Nephron (organoid): ENCODE results near the gene DNAJB13.
"Not testable (repeated sequence)": the region's sequence is repeated elsewhere in the genome, so short reads cannot be mapped to it uniquely, and the experiment has no call there.

Source experiments
- H3K27ac Mint-ChIP-seq, 3 experiments: 2 replicates each; pipeline ENCODE4 v1.8.0; 2020; ENCODE audit warnings: mixed read lengths in 3 of 3, mild to moderate bottlenecking in 2 of 3, moderate library complexity in 1 of 3
- H3K27me3 Mint-ChIP-seq: 2 replicates; pipeline ENCODE4 v1.8.0; 2021; ENCODE audit warnings: low read depth, mild to moderate bottlenecking, moderate library complexity, mixed read lengths
- H3K36me3 Mint-ChIP-seq: 2 replicates; pipeline ENCODE4 v1.8.0; 2020; ENCODE audit warnings: low read depth, mixed read lengths
- H3K4me1 Mint-ChIP-seq: 2 replicates; pipeline ENCODE4 v1.8.0; 2020; ENCODE audit warnings: mixed read lengths
- H3K4me3 Mint-ChIP-seq, 3 experiments: 2 replicates each; pipeline ENCODE4 v1.8.0; 2020; ENCODE audit warnings: mild to moderate bottlenecking in 3 of 3, mixed read lengths in 3 of 3, moderate library complexity in 2 of 3
- H3K9me3 Mint-ChIP-seq: 2 replicates; pipeline ENCODE4 v1.8.0; 2020; ENCODE audit warnings: mixed read lengths
- TF ChIP-seq, protein P1 (sequence below), 3 experiments: fragments of 200-600 bp; sonication (generic); IDR thresholded peaks; one replicate each; pipeline ENCODE4 v1.5.0; 2021; ENCODE audit warnings: antibody characterized with exemption in 3 of 3; ENCODE audit not compliant: unreplicated experiment in 3 of 3

Gene DNAJB13

GRCh38 chr11:73981051-73981805 lies 30.4 kb downstream of the DNAJB13 start:
- peaks cover 40% of the 10 kb centered on the region for H3K4me1 Mint-ChIP-seq

GRCh38 chr11:73982595-73982989 lies 31.8 kb downstream of the DNAJB13 start, which contains the start of gene UCP2:
UCP2 (minus strand) TSS chr11:73982843; CDS start chr11:73978378, 4,465 bp downstream.
- Mint-ChIP-seq H3K9me3 (no peaks in the 10 kb centered on the region), H3K36me3 (peaks cover 3% of the 10 kb centered on the region), H3K4me3 (peak within 1 kb of the TSS; percentile 91 to 97 (median 94)), H3K27me3 (peaks cover 7% of the 10 kb centered on the region), H3K27ac (peak within 1 kb of the TSS; percentile 70 to 95 (median 94)), H3K4me1 (peaks cover 40% of the 10 kb centered on the region)
- TF ChIP-seq, protein P1, sequence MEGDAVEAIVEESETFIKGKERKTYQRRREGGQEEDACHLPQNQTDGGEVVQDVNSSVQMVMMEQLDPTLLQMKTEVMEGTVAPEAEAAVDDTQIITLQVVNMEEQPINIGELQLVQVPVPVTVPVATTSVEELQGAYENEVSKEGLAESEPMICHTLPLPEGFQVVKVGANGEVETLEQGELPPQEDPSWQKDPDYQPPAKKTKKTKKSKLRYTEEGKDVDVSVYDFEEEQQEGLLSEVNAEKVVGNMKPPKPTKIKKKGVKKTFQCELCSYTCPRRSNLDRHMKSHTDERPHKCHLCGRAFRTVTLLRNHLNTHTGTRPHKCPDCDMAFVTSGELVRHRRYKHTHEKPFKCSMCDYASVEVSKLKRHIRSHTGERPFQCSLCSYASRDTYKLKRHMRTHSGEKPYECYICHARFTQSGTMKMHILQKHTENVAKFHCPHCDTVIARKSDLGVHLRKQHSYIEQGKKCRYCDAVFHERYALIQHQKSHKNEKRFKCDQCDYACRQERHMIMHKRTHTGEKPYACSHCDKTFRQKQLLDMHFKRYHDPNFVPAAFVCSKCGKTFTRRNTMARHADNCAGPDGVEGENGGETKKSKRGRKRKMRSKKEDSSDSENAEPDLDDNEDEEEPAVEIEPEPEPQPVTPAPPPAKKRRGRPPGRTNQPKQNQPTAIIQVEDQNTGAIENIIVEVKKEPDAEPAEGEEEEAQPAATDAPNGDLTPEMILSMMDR (IDR thresholded peaks at IDR 0.05; ENCODE audit: unreplicated experiment in 3 of 3), result no peak

More at GRCh38 chr11:73981051-73981805, 30.4 kb downstream of the DNAJB13 start:
- no peaks in the 10 kb centered on the region for H3K9me3 Mint-ChIP-seq
- TF ChIP-seq, protein P1 (IDR thresholded peaks at IDR 0.05; ENCODE audit: unreplicated experiment in 3 of 3), result no peak
- peaks cover 7% of the 10 kb centered on the region for H3K27me3 Mint-ChIP-seq
- H3K36me3 Mint-ChIP-seq, result peaks cover 13% of the 10 kb centered on the region
- peak overlapping the region; percentile 91 to 97 (median 93) for H3K4me3 Mint-ChIP-seq
- peak overlapping the region; percentile 69 to 95 (median 91) for H3K27ac Mint-ChIP-seq

GRCh38 chr11:73982990-73983740 lies 32.3 kb downstream of the DNAJB13 start:
- TF ChIP-seq, protein P1 (IDR thresholded peaks at IDR 0.05; ENCODE audit: unreplicated experiment in 3 of 3), result no peak
- H3K36me3 Mint-ChIP-seq, result peaks cover 3% of the 10 kb centered on the region
- no peaks in the 10 kb centered on the region for H3K9me3 Mint-ChIP-seq
- H3K27ac Mint-ChIP-seq, result peak overlapping the region; percentile 70 to 95 (median 94)
- peaks cover 7% of the 10 kb centered on the region for H3K27me3 Mint-ChIP-seq
- peaks cover 40% of the 10 kb centered on the region for H3K4me1 Mint-ChIP-seq
- peak overlapping the region; percentile 91 to 94 (median 92) for H3K4me3 Mint-ChIP-seq

DNA sequence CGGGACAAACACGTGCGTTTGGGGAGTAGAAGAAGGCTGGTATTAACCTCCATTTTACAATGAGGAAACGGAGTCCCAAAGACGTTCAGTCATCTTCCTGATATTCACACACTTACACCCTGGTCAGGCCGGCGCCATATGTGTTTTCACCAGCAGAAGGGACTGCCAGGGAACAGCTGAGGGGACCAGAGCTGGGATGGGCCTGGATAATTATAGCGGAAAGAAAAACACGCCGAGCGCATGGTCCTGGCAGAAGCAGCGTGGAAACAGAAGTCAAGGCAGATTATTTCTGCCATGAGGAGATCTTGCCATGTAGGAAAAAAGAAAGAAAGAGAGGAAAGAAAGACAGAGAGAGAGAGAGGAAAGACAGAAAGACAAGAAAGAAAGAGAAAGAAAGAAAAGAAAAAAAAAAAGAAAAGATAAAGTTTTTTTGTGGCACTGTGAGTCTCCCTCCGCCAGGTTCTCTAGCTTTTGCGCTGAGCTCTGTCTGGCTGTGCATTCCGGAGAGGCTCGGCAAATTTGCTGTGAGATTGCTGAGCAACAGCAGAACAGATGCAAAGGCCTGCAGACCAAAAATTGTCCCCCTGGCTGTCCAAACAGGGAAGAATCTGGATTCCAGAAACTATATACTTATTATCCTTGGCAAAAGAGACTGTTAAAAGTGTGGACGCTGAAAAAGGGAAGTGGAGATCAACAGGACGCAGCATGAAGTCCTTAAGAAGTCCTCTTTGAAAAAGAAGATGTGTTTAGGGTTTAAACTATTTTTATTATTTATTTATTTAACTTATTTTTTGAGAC lies 33.1 kb downstream of the DNAJB13 start:
- Mint-ChIP-seq H3K36me3 (peaks cover 1% of the 10 kb centered on the region), H3K4me3 (peak overlapping the region; percentile 91 to 94 (median 92)), H3K4me1 (peaks cover 38% of the 10 kb centered on the region), H3K9me3 (no peaks in the 10 kb centered on the region), H3K27ac (peak overlapping the region; percentile 70 to 95 (median 94)), H3K27me3 (peaks cover 7% of the 10 kb centered on the region)
- TF ChIP-seq, protein P1 (IDR thresholded peaks at IDR 0.05; ENCODE audit: unreplicated experiment in 3 of 3), result no peak

- not testable (repeated sequence) for H3K4me3 Mint-ChIP-seq, H3K36me3 Mint-ChIP-seq, H3K9me3 Mint-ChIP-seq, H3K27me3 Mint-ChIP-seq, H3K27ac Mint-ChIP-seq
- H3K4me1 Mint-ChIP-seq, result peaks cover 25% of the 10 kb centered on the region
Measured at GRCh38 chr11:73985661-73986060, 34.8 kb downstream of the DNAJB13 start.

DNA sequence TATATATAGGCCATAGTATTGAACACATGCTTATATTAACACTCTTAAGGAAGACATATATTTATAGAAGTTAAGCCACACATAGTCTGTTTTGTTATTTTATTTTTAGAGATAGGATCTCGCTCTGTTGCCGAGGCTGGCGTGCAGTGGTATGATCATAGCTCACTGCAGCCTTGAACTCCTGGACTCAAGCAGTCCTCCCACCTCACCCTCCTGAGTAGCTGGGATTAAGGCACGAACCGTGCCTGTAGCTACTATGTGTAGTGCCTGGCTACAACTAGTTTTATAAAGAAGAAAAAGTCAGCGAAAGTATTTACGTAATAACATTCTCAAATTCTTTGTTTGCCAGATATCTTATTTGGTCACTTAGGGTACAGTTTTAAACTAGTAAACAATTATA lies 37.4 kb downstream of the DNAJB13 start:
- Mint-ChIP-seq H3K27me3 (peaks cover 9% of the 10 kb centered on the region), H3K4me1 (peaks cover 8% of the 10 kb centered on the region)

More for the DNA sequence above, 37.4 kb downstream of the DNAJB13 start:
- TF ChIP-seq, protein P1 (IDR thresholded peaks at IDR 0.05; ENCODE audit: unreplicated experiment in 3 of 3), result no peak
- Mint-ChIP-seq H3K27ac (no peak overlapping the region), H3K4me3 (no peak overlapping the region), H3K9me3 (no peaks in the 10 kb centered on the region), H3K36me3 (no peaks in the 10 kb centered on the region)
